ENCODE data around the gene BRINP1.
"Not testable (repeated sequence)": the region's sequence is repeated elsewhere in the genome, so short reads cannot be mapped to it uniquely, and the experiment has no call there.

BRINP1 gene

DNA sequence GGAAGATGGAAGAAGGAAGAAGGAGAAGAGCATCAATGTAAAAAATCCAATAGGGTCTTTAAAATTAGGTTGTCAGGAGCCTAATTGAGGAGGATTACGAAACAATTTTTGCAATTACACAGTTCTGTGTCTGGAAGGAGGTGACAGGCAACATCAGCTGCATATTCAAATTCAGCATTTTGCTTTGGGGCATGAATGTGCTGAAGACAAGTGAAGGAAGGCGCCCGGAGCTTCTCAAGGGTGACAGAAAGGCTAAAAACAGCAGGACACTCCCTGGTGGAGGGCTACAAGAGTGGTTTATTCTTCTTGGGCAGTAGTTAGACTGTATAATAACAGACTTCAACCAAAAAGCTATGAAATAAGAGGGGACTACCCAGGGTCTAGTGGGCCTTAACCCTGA, 188.3 kb downstream of the BRINP1 start:
- Histone ChIP-seq H3K4me3 (ENCODE audit: low read depth in 1 of 2, low read length in 2 of 2) (no peak overlapping the region), H3K36me3 (ENCODE audit: insufficient read depth, low read length) (no peaks in the 10 kb centered on the region), H3K9me3 (ENCODE audit: low read length) (no peaks in the 10 kb centered on the region), H3K27me3 (ENCODE audit: control insufficient read depth in 1 of 2, insufficient read depth in 2 of 2, low read length in 2 of 2) (no peaks in the 10 kb centered on the region), H3K27ac (ENCODE audit: low read depth, low read length) (no peak overlapping the region), H3K4me1 (ENCODE audit: insufficient read depth, low read length) (no peaks in the 10 kb centered on the region), H3K9ac (ENCODE audit: low read length) (no peak overlapping the region)

DNA sequence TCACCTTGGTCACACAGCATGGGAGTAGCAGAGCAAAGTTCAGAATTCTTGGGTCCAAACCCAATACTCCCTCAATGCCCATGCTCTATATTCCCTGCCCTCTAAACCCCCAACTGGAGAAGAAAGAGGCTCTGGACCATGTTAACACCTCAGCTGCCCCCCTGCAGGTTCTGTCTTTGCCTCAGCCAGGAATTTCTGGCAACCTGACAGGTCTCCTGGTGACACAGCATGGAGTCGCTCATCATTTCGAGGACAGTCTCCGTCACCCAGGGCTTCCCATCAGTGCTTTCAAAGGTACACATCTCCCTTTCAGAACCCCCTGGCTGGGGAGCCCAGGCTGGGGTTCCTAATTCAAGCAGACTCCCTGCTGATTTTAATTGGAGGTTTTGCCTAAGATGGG, 189.5 kb downstream of the BRINP1 start:
- Histone ChIP-seq H3K27ac (ENCODE audit: low read depth, low read length) (no peak overlapping the region), H3K27me3 (ENCODE audit: control insufficient read depth in 1 of 2, insufficient read depth in 2 of 2, low read length in 2 of 2) (no peaks in the 10 kb centered on the region), H3K36me3 (ENCODE audit: insufficient read depth, low read length) (no peaks in the 10 kb centered on the region), H3K9ac (ENCODE audit: low read length) (no peak overlapping the region), H3K9me3 (ENCODE audit: low read length) (no peaks in the 10 kb centered on the region), H3K4me3 (ENCODE audit: low read depth in 1 of 2, low read length in 2 of 2) (no peak overlapping the region), H3K4me1 (ENCODE audit: insufficient read depth, low read length) (no peaks in the 10 kb centered on the region)

DNA sequence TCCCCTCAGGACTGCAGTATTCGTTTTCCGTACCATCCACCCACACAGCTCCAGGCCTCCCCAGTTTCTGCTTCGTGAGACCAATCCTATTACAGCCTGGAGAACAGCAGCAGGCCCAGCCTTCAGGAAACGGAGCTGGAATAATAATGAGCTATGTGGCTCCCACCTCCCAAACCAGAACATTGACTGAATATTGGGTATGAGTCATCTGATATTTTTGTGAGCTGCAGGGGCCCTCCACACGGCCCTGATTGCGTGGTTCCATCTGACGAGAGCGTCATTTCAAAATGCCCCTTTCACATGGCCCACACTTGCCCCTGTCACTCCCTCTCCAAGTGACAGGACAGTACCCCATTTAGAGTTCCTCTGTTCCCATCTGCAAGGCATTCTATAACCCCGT, 192.0 kb downstream of the BRINP1 start:
- Histone ChIP-seq H3K27ac (ENCODE audit: low read depth, low read length) (no peak overlapping the region), H3K4me1 (ENCODE audit: insufficient read depth, low read length) (no peaks in the 10 kb centered on the region), H3K36me3 (ENCODE audit: insufficient read depth, low read length) (no peaks in the 10 kb centered on the region), H3K9ac (ENCODE audit: low read length) (no peak overlapping the region), H3K9me3 (ENCODE audit: low read length) (no peaks in the 10 kb centered on the region), H3K4me3 (ENCODE audit: low read depth in 1 of 2, low read length in 2 of 2) (no peak overlapping the region), H3K27me3 (ENCODE audit: control insufficient read depth in 1 of 2, insufficient read depth in 2 of 2, low read length in 2 of 2) (no peaks in the 10 kb centered on the region)

DNA sequence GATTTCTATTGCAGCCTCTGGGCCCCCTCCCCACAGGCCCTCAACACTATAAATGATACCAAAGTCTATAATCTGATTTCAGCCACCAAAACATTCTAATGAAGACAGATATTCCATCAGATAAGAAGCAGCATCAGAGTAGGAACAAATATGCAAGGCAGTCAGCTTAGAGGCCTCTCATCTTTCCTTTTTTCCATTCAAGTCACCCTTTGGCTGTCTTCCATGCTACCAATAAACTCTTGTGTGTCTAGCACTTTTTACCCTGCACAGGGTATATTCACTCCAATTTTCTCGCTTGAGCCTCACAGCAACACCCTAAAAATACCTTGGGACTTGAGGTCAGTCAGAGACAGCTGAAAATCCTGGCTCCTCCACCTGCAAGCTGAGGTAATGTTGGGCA, 193.7 kb downstream of the BRINP1 start:
- Histone ChIP-seq H3K27me3 (ENCODE audit: control insufficient read depth in 1 of 2, insufficient read depth in 2 of 2, low read length in 2 of 2) (no peaks in the 10 kb centered on the region), H3K9ac (ENCODE audit: low read length) (no peak overlapping the region), H3K27ac (ENCODE audit: low read depth, low read length) (no peak overlapping the region), H3K4me1 (ENCODE audit: insufficient read depth, low read length) (no peaks in the 10 kb centered on the region), H3K9me3 (ENCODE audit: low read length) (no peaks in the 10 kb centered on the region), H3K36me3 (ENCODE audit: insufficient read depth, low read length) (no peaks in the 10 kb centered on the region), H3K4me3 (ENCODE audit: low read depth in 1 of 2, low read length in 2 of 2) (no peak overlapping the region)

DNA sequence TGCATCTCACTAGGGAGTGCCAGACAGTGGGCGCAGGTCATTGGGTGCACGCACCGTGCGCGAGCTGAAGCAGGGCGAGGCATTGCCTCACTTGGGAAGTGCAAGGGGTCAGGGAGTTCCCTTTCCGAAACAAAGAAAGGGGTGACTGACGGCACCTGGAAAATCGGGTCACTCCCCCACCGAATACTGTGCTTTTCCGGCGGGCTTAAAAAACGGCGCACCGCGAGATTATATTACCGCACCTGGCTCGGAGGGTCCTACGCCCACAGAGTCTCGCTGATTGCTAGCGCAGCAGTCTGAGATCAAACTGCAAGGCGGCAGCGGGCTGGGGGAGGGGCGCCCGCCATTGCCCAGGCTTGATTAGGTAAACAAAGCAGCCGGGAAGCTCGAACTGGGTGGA, 200.0 kb downstream of the BRINP1 start:
- H3K4me3 ChIP-seq (ENCODE audit: low read depth in 1 of 2, low read length in 2 of 2); H3K4me1 ChIP-seq (ENCODE audit: insufficient read depth, low read length); H3K27ac ChIP-seq (ENCODE audit: low read depth, low read length); H3K9me3 ChIP-seq (ENCODE audit: low read length); H3K27me3 ChIP-seq (ENCODE audit: control insufficient read depth in 1 of 2, insufficient read depth in 2 of 2, low read length in 2 of 2); H3K36me3 ChIP-seq (ENCODE audit: insufficient read depth, low read length); H3K9ac ChIP-seq (ENCODE audit: low read length): not testable (repeated sequence)

DNA sequence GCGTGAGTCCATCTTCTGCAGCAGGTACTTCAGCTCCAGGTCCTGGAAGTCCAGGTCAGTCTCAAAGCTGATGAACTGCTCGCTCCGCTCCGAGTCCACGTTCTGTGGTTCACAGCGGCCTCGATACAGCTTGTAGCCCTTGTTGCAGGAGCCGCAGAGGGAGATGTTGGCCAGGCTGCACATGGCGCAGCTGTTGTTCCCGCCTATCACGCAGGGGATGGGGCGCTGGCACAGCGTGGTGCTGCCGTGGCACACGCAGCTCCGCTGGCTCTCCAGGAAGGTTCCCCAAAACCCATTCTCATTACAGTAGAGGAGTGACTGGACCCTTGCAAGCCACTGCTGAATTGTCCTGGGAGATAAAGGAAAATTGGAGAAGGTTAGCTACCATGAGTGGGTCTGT, 201.4 kb downstream of the BRINP1 start:
- Histone ChIP-seq H3K4me1 (ENCODE audit: insufficient read depth, low read length) (no peaks in the 10 kb centered on the region), H3K9ac (ENCODE audit: low read length) (no peak overlapping the region), H3K36me3 (ENCODE audit: insufficient read depth, low read length) (no peaks in the 10 kb centered on the region), H3K9me3 (ENCODE audit: low read length) (no peaks in the 10 kb centered on the region), H3K4me3 (ENCODE audit: low read depth in 1 of 2, low read length in 2 of 2) (no peak overlapping the region), H3K27ac (ENCODE audit: low read depth, low read length) (no peak overlapping the region), H3K27me3 (ENCODE audit: control insufficient read depth in 1 of 2, insufficient read depth in 2 of 2, low read length in 2 of 2) (no peaks in the 10 kb centered on the region)

DNA sequence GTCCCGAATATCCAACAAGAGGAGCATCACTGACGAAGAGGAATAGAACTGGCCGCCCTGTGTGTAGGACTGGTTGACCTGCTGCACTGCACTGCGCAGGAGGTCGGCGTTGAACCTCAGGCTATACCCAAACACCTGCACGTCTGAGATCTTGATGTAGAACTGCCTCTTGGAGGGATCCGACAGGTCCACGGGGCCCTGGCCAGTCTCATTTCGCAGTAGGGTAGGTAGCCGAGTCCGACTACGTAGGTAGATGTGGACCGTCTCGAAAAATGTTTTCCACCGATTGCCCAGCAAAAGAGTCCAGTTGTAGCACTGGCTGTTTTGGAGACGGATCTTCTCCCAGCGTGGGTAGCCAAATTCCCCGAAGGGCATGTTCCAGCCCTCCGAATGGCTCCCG, 202.0 kb downstream of the BRINP1 start:
- Histone ChIP-seq H3K4me3 (ENCODE audit: low read depth in 1 of 2, low read length in 2 of 2) (no peak overlapping the region), H3K36me3 (ENCODE audit: insufficient read depth, low read length) (no peaks in the 10 kb centered on the region), H3K4me1 (ENCODE audit: insufficient read depth, low read length) (no peaks in the 10 kb centered on the region), H3K27ac (ENCODE audit: low read depth, low read length) (no peak overlapping the region), H3K9me3 (ENCODE audit: low read length) (no peaks in the 10 kb centered on the region), H3K27me3 (ENCODE audit: control insufficient read depth in 1 of 2, insufficient read depth in 2 of 2, low read length in 2 of 2) (no peaks in the 10 kb centered on the region), H3K9ac (ENCODE audit: low read length) (no peak overlapping the region)

DNA sequence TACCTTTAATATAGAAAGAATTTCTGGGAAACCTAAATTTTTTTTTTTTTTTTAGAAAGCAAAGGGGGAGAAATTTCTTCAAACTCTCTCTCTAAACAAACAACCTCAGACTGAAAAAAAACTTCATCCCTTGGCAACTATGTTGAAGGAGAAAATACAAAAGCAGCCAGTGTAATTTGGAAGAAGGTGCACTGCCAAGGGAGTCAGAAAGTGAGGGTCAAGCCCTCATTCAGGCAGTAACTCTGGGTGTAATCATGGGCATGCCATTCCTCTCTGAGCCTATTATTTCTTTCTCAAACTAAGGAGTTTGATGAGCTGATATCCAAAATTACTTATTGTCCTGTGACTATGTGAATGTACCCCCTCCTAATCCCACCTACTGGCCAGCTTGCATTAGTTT, 203.1 kb downstream of the BRINP1 start:
- Histone ChIP-seq H3K27me3 (ENCODE audit: control insufficient read depth in 1 of 2, insufficient read depth in 2 of 2, low read length in 2 of 2) (no peaks in the 10 kb centered on the region), H3K36me3 (ENCODE audit: insufficient read depth, low read length) (no peaks in the 10 kb centered on the region), H3K27ac (ENCODE audit: low read depth, low read length) (no peak overlapping the region), H3K4me3 (ENCODE audit: low read depth in 1 of 2, low read length in 2 of 2) (no peak overlapping the region), H3K9ac (ENCODE audit: low read length) (no peak overlapping the region), H3K4me1 (ENCODE audit: insufficient read depth, low read length) (no peaks in the 10 kb centered on the region), H3K9me3 (ENCODE audit: low read length) (no peaks in the 10 kb centered on the region)

DNA sequence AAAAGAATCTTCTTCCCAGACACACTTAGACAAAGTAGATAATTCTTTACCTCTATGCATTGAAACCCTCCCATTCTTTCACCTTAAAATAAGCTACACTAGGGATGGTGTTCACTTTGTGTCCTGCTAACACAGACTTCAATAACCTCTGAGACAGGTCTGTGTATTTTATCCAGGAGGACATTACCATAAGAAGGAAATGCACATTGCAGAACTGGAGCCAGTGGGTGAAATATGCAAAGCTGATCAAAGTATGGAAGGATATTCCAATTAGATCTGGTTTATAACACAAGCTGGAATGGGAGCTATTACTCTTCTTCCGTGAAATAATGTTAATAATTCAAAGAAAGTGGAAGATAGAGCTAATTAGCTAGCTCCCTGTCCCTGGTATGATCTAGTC, 204.1 kb downstream of the BRINP1 start:
- H3K4me3 ChIP-seq (ENCODE audit: low read depth in 1 of 2, low read length in 2 of 2), result no peak overlapping the region
- no peak overlapping the region for H3K9ac ChIP-seq (ENCODE audit: low read length)
- H3K27me3 ChIP-seq (ENCODE audit: control insufficient read depth in 1 of 2, insufficient read depth in 2 of 2, low read length in 2 of 2), result no peaks in the 10 kb centered on the region
- H3K4me1 ChIP-seq (ENCODE audit: insufficient read depth, low read length), result no peaks in the 10 kb centered on the region
- no peaks in the 10 kb centered on the region for H3K36me3 ChIP-seq (ENCODE audit: insufficient read depth, low read length)
- H3K27ac ChIP-seq (ENCODE audit: low read depth, low read length), result no peak overlapping the region
- no peaks in the 10 kb centered on the region for H3K9me3 ChIP-seq (ENCODE audit: low read length)

DNA sequence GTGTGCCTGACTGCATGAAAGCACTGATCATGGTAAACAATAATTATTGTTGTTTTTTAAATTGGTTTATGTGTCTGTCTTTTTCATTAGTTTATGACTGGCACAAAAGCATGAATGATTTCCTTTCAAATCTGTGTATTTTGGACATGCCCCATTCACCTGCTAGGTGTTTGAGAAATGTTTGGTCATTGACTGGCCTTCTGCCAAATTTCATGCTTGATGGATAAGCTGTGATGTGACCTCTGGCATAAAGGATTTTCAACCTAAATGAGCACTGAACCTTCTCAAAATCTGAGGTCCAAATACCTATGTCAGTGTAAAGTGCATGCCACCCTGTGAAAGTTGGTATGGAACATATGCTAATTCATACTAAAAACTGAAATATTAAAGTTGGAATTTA, 204.5 kb downstream of the BRINP1 start:
- Histone ChIP-seq H3K4me1 (ENCODE audit: insufficient read depth, low read length) (no peaks in the 10 kb centered on the region), H3K9ac (ENCODE audit: low read length) (no peak overlapping the region), H3K36me3 (ENCODE audit: insufficient read depth, low read length) (no peaks in the 10 kb centered on the region), H3K27ac (ENCODE audit: low read depth, low read length) (no peak overlapping the region), H3K27me3 (ENCODE audit: control insufficient read depth in 1 of 2, insufficient read depth in 2 of 2, low read length in 2 of 2) (no peaks in the 10 kb centered on the region), H3K4me3 (ENCODE audit: low read depth in 1 of 2, low read length in 2 of 2) (no peak overlapping the region), H3K9me3 (ENCODE audit: low read length) (no peaks in the 10 kb centered on the region)

DNA sequence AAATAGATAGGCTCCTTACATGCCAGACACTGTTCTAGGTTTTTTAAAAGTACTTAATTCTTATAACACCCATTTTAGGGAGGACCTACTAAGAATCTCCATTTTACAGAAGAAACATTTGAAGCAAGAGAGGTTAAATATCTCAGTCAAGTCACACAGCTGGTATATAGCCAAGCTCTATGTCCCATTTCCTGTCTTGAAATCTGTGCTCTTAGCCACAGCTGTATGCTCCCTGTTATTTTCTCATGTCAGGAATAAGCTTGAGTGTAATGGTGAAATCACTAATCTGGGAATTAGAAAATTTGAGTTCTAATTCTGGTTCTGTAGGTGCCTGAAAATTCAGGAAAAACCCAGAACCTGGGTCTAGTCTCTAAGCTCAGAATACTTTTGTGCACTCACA, 208.7 kb downstream of the BRINP1 start:
- H3K9me3 ChIP-seq (ENCODE audit: low read length), result no peaks in the 10 kb centered on the region
- no peak overlapping the region for H3K9ac ChIP-seq (ENCODE audit: low read length)
- H3K27me3 ChIP-seq (ENCODE audit: control insufficient read depth in 1 of 2, insufficient read depth in 2 of 2, low read length in 2 of 2), result no peaks in the 10 kb centered on the region
- H3K4me3 ChIP-seq (ENCODE audit: low read depth in 1 of 2, low read length in 2 of 2), result no peak overlapping the region
- no peak overlapping the region for H3K27ac ChIP-seq (ENCODE audit: low read depth, low read length)
- H3K4me1 ChIP-seq (ENCODE audit: insufficient read depth, low read length), result no peaks in the 10 kb centered on the region
- H3K36me3 ChIP-seq (ENCODE audit: insufficient read depth, low read length), result no peaks in the 10 kb centered on the region

DNA sequence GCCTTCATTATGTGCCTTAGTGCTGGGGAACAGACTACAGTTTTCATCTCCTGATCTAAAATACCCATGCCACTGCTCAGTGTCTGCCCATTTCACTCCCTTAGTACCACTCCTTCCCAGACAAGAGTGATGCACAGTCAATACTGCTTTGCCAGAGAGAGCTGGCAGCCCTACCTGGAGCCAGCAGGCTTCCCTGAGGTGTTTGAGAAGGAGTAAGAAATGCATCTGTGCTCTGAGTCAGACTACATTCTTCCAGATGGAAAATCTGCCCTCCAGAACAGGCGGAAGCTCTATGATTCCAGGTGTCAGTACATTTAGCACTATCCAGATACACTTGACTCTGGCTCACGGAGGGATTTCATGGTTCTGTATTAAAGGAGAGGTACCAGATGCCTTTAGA, 209.8 kb downstream of the BRINP1 start:
- Histone ChIP-seq H3K36me3 (ENCODE audit: insufficient read depth, low read length) (no peaks in the 10 kb centered on the region), H3K27me3 (ENCODE audit: control insufficient read depth in 1 of 2, insufficient read depth in 2 of 2, low read length in 2 of 2) (no peaks in the 10 kb centered on the region), H3K9me3 (ENCODE audit: low read length) (no peaks in the 10 kb centered on the region), H3K27ac (ENCODE audit: low read depth, low read length) (no peak overlapping the region), H3K4me1 (ENCODE audit: insufficient read depth, low read length) (no peaks in the 10 kb centered on the region), H3K4me3 (ENCODE audit: low read depth in 1 of 2, low read length in 2 of 2) (no peak overlapping the region), H3K9ac (ENCODE audit: low read length) (no peak overlapping the region)
